ENCODE results near the gene ADAMTS17.

DNA sequence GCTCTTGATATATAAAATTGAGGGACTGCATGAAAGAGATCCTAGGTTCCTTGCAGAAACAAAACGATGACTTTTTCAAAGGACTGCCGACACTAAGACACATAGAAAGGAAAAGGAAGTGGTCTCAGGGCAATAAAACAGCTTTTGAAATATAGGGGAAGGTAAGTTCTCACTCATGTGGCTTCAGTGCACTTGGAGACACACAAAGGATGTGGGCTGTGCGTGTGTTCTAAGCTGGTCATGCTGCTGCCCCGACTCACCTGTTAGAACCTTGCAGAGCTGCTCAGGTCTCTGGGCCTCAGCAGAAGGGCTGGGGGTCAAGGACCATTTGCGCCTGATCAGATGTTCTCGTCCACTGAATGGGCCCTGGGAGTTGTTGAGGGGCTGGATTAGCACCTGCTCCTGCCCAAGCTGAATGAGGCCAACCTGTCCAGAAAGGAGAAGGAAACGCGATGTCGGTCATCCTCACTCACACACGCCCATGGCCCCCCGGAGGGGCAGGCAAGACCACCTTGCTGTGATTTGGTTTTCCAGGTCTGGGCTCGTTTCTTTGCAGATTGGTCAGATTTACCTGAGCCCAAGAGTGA, 11.1 kb downstream of the ADAMTS17 start:
- TF ChIP-seq, protein P1, sequence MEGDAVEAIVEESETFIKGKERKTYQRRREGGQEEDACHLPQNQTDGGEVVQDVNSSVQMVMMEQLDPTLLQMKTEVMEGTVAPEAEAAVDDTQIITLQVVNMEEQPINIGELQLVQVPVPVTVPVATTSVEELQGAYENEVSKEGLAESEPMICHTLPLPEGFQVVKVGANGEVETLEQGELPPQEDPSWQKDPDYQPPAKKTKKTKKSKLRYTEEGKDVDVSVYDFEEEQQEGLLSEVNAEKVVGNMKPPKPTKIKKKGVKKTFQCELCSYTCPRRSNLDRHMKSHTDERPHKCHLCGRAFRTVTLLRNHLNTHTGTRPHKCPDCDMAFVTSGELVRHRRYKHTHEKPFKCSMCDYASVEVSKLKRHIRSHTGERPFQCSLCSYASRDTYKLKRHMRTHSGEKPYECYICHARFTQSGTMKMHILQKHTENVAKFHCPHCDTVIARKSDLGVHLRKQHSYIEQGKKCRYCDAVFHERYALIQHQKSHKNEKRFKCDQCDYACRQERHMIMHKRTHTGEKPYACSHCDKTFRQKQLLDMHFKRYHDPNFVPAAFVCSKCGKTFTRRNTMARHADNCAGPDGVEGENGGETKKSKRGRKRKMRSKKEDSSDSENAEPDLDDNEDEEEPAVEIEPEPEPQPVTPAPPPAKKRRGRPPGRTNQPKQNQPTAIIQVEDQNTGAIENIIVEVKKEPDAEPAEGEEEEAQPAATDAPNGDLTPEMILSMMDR (IDR thresholded peaks at IDR 0.05; ENCODE audit: borderline replicate concordance, extremely low read depth, low read length, poor library complexity, severe bottlenecking) = no peak
- TF ChIP-seq EZH2 (IDR thresholded peaks at IDR 0.05; ENCODE audit: borderline replicate concordance, low read depth, low read length, severe bottlenecking) = no peak
